Hepatic stellate cell (primary cell): ENCODE data around the gene DLG2.

Experiments
- DNase-seq: peaks from one replicate; pipeline ENCODE4 v3.0.0; 2011; ENCODE audit warnings: low spot score

DLG2 gene

DNA sequence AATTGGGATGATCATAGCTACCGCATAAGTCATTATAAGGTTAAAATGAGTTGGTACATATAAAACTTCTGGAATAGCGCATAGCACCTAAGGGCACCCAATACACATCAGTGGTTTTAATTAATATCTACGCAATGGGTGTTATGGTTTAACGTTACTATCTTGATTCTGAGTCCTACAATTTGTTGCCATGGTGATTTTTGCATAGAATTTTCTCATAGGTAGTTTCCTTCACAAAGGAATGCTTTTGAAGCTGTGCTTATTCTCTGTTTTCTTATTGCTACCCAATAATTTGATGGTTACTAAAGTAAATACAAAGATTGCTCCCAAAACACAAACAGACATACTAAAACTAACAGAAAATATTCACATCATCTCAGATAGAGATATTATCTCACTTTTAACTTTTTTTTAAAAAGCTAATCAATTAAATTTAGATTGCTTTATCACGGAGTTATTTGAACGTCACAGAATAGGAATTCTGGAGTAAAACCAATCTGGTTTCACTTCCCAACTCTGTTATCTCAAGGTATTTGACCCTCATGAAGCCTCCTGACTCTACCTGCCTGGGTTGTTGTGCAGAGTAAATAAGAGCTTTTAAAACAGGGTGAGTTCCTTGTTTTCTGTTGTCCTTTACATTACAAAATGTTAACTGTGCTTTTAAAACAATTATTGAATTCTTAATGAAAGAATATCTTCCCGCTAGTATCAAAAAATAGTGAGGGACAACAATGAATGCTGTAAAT lies 1705.5 kb downstream of the DLG2 start:
- no peak for DNase-seq

DNA sequence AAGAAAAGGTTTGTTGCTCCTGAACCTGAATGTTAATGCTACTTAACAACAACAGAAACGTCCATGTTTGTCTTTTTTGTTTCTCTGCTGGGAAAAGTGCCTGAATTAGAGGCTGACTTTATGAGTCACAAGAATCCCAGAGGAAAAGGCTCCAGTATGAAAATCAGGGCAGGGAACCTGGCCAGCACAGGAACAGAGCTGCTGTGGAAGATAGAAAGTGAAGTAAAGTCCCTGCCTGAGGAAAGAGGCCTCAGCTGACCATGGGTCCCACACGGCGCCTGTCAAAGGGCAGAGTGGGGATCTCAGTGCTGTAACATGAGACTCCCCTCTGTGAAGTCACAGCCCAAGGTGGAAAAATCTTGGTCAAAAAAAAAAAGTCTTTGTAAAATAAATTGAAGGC lies 1708.7 kb downstream of the DLG2 start:
- no peak for DNase-seq

DNA sequence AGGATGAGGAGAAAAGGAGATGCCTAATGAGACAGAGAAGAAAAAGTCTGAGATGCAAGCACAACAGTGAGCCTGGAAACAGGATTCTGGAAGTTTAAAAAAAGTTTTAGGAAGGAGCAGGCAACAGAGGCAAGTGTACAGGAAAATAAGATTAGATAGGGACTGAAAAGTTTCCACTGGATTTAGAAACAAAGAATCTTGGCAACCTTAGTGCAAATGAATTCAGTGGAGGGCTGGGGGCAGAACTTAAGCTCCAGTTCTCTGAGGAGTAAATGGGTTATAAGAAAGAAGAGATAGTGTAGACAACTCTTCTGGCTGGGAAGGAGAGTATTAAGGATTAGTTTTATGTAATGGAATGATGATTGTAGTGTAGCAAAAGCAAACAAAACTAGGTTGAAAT lies 1712.1 kb downstream of the DLG2 start:
- no peak for DNase-seq

DNA sequence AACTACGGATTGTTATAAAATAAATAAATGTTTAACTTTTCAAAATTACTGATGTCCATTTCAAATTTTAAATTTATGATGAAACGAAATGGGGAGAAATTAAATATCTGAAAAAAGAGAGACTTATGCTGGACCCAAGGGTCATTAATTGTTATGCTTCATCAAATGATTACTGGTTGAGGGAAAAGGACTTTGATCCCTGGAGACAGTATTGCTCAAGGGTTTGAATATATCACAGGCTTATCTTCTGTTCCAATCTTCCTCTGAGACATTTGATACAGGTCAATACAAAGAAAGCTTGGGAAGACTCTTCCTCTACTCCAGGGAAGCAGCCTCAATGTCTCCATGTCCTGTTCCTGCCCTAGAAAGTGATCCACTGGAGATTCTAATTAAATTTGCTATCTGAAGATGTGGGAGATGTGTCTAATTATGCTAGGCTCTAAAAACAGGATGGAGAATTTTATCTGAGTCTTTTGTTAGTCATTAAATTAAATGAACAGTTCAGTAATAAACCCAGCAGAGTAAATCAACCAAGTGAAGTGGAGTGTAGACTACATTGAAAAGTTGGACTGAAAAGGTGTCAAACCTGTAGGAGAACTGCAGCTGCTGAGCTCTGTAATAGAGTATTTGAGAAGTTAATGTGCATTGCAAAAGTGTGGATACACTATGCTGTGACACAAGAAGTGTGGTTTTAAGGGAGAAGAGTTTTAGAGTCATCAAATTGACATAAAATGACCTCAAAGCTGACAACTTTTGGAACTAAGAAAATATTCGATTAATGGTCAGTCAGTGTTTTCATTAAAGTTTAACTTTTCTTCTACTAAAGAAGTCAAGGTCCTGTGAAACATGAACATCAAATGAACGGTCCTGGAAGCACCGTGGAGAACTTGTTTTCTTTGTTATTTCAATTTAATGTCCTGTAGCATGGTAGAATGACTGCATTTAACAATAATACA lies 1717.3 kb downstream of the DLG2 start:
- DNase-seq: no peak

DNA sequence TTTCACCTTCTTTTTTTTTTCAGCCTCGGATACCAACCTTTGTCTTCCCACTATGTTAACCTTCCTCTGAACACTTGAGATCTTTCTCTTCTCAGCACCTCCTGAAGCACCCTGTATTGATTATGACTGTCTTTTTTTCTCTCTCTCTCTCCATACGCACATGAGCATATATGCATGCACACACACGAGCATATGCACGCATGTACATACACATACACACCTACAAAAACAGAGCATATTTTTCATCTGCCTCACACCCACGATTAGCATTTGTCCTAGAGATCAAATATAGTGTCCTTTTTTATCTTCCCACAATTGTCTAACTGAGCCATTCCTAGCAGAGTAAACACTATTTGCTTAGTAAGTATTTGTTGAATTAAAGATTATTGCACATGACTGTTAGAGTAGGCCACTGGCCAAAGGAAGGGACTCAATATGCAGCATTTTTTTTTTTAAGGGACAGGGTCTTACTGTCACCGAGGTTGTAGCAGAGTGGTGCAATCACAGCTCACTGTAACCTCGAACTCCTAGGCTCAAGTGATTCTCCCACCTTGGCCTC lies 1718.8 kb downstream of the DLG2 start:
- no peak for DNase-seq

DNA sequence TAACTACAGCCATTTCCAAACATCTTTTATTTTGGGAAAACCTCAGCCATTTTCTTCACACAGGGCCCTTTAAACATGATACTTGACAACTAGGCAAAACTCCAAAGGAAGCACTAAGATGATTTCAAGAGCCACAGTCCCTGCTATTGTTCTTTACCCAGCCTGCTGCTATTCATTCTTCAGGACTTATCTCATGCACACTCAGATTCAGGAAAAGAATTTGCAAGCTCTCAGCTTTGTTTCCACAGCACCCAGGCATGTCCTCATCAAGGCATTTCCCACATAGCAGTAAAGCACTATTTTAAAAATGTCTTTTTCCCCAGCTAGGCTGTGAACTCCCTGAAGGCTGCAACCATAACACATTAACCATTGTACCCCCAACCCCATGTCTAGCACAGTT lies 1731.6 kb downstream of the DLG2 start:
- DNase-seq: no peak

DNA sequence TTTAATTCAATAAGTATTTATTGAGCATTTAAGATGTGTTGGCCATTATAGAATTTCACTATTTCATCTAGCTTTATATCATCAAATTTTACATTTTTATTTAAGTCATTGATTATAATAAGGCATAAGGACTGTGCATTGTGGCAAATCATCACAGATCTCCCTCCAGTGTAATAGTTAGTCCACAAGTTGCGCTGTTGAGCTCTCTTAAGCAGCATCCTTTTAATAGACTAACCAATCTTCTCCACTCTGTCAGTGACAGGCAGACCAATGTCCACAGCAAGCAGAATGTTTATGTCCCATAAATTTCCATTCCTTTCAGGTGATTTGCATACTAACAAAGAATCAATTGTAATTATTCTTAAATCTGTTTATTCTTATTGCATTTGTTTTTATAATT lies 1745.7 kb downstream of the DLG2 start:
- no peak for DNase-seq

DNA sequence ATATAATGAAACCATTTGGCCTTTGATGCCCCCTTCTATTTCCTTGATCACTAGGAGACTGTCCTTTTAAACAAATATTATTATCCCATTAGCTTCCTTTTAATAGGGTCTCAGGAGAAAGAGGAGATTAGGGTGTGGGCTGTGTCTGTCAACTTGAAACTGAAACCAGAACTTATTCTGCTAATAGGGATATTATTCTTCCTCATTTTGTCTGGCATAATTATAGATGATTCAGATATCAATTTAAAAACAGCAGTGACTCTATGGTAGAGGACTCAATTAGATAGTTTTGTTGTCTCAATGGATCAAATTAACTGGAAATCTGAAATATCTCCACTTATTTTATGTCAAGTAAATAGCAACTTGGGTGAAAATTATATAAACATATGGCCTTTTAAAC lies 1756.1 kb downstream of the DLG2 start:
- no peak for DNase-seq

DNA sequence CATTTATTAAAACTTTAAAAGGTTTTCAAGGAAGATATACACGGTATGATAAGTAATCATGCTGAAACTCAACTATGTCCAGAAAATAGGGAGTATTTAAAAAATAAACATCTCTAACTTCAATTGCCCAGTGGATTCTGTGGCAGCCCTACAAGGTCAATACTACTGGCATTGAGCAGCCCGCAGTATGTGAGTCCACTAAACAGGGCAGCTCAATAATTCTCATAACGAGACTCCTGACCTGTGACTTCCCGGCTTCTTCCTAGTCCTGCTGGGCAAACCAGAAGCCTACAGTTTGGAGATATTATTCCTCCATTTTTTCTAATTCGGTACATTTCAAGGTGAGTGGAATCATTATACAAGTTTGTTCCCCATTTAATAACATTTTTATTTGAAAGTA lies 1760.5 kb downstream of the DLG2 start:
- DNase-seq: no peak

DNA sequence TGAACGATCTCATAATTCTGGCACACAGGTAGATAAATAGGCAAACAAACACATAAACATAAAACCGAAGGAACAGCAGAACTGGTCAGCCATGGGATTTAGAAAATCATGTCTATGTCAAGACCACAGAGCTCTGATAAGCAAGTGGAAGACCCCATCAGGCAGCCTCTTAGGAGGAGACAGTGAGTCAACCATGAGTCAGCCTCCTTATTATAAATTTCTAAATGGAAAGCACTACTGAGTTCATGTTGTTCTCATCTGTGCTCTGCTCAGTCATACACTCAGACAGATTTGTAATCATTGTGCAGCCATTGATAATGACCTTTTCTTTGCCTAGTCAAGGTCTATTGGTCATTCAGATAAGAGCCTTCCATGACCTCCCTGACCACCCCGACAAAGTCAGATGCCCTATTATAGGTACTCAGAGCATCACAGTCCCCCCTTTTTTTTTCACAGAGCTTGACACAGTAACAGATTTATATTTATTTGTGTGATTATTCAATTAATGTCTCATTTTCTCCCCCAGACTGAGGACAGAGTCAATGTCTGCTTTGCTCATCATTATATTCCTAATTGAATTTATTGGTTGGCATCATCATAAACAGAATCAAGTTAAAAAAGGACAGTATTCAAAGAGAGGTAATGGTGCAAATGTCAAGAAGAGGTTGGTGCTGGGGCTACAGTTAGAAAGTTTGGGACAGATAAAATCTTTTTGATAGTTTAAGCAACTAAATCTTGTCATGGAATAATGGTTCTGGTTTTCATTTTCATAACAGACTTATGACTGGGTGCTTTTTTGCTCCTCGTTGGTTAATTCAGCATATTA lies 1761.3 kb downstream of the DLG2 start:
- DNase-seq: no peak

DNA sequence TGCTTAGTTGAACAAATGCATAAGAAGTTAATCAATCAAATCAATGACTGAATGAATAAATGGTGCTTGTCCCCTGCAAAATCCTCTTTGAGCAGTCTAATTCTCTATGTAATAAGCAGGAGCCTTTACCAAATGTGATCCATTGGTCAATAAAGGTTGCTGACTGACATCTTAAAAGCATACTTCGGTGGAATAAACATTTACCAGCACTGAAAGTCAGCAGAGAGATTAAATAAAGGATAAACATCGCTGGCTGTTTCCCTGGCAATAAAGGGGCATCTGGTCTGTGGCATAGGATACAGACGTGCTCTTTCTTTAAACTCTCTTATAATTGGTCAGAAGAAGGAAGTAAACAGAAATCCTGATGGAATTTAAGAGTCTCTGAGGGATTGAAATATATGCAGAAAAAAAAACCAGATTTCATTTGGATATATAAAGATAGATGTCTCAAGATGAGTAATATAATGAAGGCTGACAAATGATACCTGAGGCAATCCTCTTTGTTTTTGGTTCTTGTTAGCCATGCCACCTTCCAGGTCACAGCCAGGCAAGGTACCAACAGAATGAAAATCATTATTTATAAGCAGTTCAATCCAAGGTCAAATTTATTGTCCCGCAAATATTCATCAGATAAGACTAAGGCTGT lies 1762.6 kb downstream of the DLG2 start:
- DNase-seq: no peak

DNA sequence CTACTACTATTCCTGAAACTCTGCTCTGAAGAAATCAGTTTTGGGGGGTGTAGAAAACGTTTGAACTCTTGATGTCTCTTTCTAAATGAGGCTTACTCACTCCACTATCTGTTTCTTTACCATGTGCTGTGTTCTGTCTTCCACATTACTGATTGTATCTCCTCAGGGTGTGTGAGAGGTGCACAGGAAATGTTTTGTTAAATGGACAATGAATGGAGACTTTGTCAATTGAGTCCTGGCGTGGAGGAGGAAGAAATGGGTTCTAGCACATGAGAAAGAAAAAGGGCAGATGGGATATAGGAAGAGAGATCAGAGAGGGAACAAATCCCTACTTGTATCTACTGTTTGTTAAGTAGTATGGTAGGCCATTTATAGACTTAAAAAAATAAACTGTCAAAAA lies 1763.9 kb downstream of the DLG2 start:
- no peak for DNase-seq

DNA sequence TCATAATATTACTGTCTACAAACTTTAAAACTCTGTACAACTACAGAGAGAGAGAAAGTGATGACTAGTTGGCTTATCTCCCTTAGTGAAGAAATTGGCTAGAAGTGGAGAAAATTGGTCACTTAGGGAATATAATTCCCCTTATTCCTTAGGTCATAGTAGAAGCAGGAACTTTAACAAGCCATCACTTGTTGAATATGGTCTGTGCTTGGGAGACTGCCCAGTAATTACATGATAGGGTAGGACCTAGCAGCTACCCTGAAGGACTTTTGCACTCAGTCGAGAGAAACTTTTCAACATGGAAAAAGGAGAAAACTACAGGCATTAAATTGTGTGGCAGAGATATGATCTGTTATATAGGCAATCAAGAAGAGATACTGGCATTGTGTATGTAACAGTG lies 1764.5 kb downstream of the DLG2 start:
- DNase-seq: no peak

DNA sequence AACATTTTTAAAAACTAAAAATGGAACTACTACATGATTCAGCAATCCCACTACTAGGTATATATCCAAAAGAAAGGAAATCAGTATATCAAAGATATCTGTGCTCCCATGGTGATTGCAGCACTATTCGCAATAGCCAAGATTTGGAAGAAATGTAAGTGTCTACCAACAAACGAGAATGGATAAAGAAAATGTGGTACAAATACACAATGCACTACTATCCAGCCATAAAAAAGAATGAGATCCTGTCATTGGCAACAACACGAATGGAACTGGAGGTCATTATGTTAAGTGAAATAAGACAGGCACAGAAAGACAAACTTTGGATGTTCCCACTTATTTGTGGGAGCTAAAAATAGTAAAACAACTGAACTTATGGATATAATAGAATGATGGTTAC lies 1765.1 kb downstream of the DLG2 start:
- DNase-seq: no peak

DNA sequence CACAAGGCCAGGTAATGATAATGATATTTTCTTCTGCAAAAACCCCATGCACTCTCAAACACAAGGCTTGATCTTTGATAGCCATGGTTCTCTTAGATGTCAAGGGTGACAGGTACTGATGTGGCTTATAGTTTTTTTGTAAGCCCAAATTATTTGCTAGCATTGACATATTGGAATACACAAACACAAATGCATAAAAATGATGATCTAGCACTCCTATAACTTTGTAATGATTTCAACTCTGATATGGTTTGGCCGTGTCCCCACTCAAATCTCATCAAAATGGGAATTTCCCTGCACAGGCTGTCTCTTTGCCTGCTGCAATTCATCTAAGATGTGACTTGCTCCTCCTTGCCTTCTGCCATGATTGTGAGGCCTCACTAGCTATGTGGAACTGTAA lies 1768.5 kb downstream of the DLG2 start:
- no peak for DNase-seq

DNA sequence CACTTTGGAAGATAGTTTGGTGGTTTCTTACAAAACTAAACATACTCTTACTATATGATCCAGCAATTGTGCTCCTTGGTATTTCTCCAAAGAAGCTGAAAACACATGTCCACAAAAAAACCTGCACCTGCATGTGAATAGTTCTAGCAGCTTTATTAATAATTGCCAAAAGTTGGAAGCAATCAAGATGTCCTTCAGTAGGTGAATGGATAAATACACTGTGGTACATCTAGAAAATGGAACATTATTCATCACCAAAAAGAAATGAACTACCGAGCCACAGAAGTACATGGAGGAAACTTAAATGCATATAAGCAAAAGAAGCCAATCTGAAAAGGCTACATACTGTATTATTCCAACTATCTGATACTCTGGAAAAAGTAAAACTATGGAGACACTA lies 1771.9 kb downstream of the DLG2 start:
- no peak for DNase-seq

DNA sequence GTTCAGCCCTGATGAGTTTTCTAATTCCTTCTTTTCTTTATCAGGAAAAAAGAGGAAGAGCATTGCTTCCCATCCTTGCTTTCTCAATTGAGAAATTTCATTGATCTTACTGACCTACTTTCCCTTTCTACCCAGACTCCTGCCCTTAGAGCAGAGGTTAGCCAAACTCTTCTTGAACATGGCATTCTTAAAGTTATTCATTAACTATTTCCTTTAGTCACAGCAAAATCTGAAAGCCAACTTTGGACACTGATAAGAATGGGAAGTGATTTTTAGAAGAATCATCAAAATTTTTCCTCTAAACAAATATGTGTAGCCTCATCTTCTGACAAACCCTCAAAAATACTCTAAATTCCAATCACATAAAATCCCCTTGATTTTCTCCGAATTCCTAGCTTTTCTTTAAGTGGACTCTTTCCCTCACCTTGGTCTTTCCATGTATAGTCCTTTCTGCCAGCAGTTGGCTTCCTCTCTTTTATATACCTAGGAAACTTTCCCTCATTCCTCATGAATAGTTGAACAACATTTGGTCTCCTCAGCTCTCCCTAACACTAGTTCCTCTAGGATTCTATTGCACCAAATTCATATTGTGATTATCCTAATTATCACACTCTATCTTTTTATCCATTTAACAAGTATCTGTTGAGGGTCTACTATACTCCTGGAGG lies 1774.2 kb downstream of the DLG2 start:
- DNase-seq: no peak

DNA sequence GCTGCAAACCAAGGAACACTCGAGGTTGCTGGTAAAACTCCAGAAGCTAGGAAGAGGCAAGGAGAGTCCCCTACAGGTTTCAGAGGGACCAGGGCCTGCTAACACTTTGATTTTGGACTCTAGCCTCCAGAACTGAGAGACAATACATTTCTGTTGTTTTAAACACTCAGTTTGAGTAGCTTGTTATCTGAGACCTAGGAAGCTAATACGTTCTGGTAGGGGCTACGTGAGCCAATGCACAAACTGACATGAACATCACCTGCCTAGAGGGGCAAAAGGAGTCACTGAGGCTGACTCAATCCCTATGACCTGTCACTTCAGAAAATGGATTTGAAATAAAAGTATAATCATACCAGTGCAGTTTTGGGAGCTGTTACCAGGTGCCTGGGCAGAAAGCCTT lies 1775.1 kb downstream of the DLG2 start:
- DNase-seq: no peak

DNA sequence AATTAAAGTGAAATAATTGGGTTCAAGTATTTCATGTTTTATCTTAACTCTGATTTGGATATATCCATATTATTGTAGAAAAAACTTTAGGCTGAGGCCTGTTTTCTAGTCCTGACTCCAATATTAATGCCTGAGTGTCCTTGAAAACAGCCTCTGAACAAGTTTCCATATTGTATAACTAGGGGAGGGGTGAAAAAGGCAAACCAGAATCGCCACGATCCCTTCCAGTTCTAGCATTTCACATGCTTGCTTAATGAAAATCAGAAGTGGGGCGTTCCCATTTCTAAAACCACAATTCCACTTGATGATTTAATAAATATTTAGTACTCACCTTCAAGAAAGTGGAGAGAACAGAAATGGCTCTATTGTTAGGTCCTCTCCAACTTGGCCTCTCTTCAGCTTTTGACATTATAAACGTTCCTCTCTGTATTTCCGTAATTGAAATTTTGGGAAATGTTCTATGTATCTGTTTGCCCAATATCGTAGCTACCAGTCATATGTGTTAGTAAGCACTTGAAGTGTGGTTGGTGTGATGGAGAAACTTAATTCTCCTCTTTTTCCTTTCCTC lies 1779.6 kb downstream of the DLG2 start:
- DNase-seq: no peak

DNA sequence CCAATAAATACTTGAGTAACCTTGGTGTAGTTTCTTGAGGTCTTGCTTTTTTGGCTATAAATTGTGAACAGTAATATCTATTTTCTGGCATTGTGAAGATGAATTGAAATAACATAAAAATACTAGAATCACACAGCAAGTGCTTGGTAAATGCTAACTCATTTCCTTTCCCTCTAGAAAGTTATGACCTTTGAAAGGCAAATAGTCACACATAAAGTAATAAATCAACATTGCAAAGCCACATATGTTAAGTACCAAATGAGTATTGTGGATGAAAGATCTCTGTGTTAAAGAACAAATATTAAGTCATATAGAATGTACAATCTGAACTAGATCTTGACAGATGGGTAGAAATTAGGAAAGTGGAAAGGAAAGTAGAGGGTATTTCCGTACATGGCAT lies 1781.3 kb downstream of the DLG2 start:
- DNase-seq: no peak

DNA sequence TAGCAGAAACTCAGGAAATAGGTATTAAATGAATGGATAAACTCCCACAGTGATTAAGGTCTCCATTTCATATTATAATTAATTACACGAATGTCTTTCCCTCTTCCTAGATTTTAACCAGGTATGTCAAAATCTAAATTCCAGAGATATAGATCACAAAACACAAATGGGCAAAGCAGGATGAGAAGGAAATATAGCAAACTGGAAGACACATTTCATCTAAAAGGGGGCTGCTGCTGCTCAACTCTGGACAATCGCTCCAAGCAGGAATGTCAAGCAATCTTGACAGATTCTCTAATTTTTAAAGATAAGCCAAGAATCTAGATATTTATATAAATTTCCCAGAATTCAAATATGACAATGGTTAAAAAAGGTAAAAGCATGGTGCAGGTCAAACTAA lies 1786.8 kb downstream of the DLG2 start:
- DNase-seq: no peak
